Endodermal cell (in vitro differentiated cells): ENCODE data around the gene MCF2. TPM values are rescaled to one million over a fixed set of nuclear protein-coding genes. Genes with fewer than 3 reads are reported as not detected.

Source experiments
- DNase-seq: peaks from one replicate; pipeline ENCODE4 v3.0.0-alpha.2; 2017
- H3K27ac ChIP-seq: 2 replicates; pipeline ENCODE4 v1.5.1; 2013; ENCODE audit warnings: mild to moderate bottlenecking, low read depth, low read length, moderate library complexity
- H3K27me3 ChIP-seq: 2 replicates; pipeline ENCODE4 v1.6.1; 2013; ENCODE audit warnings: mild to moderate bottlenecking, low read length, moderate library complexity; ENCODE audit not compliant: insufficient read depth, control insufficient read depth, poor library complexity, severe bottlenecking
- H3K36me3 ChIP-seq: 2 replicates; pipeline ENCODE4 v1.7.0; 2013; ENCODE audit warnings: mild to moderate bottlenecking, low read length, moderate library complexity; ENCODE audit not compliant: control insufficient read depth, insufficient read depth
- H3K4me1 ChIP-seq: one replicate; pipeline ENCODE4 v1.7.0; 2013; ENCODE audit warnings: low read length; ENCODE audit not compliant: control insufficient read depth, insufficient read depth
- H3K4me3 ChIP-seq: 2 replicates; pipeline ENCODE4 v1.5.1; 2013; ENCODE audit warnings: mild to moderate bottlenecking, low read length, moderate library complexity
- H3K9ac ChIP-seq: 2 replicates; pipeline ENCODE4 v1.6.1; 2013; ENCODE audit warnings: mild to moderate bottlenecking, low read length, moderate library complexity; ENCODE audit not compliant: poor library complexity, severe bottlenecking; ENCODE audit errors: extremely low read depth
- H3K9me3 ChIP-seq: 2 replicates; pipeline ENCODE4 v1.6.1; 2013; ENCODE audit warnings: mild to moderate bottlenecking, low read length, moderate library complexity; ENCODE audit not compliant: control insufficient read depth
- H3K27ac Mint-ChIP-seq: 2 replicates; pipeline ENCODE4 v1.8.0; 2020; ENCODE audit warnings: mixed read lengths
- H3K27me3 Mint-ChIP-seq: 2 replicates; pipeline ENCODE4 v1.8.0; 2021; ENCODE audit warnings: mild to moderate bottlenecking, mixed read lengths; ENCODE audit not compliant: insufficient read depth
- H3K36me3 Mint-ChIP-seq: 2 replicates; pipeline ENCODE4 v1.8.0; 2020; ENCODE audit warnings: low read depth, mixed read lengths
- H3K4me1 Mint-ChIP-seq: 2 replicates; pipeline ENCODE4 v1.8.0; 2020; ENCODE audit warnings: mixed read lengths
- H3K4me3 Mint-ChIP-seq: 2 replicates; pipeline ENCODE4 v1.8.0; 2020; ENCODE audit warnings: mild to moderate bottlenecking, moderate library complexity, mixed read lengths
- H3K9me3 Mint-ChIP-seq: 2 replicates; pipeline ENCODE4 v1.8.0; 2020; ENCODE audit warnings: mild to moderate bottlenecking, mixed read lengths
- CTCF ChIP-seq: fragments of 200-600 bp; sonication (generic); conservative IDR thresholded peaks from 2 replicates; pipeline ENCODE4 v1.5.0; 2021; ENCODE audit warnings: antibody characterized with exemption, mild to moderate bottlenecking
- WGBS, 2 experiments: methylation state at CpG; one replicate each; pipeline versions ENCODE4 v1.1.5 to v1.1.7; 2013; ENCODE audit warnings: missing lambda C conversion rate in 2 of 2, mixed read lengths in 1 of 2; ENCODE audit not compliant: insufficient coverage in 1 of 2, insufficient read length in 1 of 2; 5-methylcytosine and 5-hydroxymethylcytosine counted together
- long read RNA-seq, 4 experiments: library from polyadenylated mRNA in 2 of 4; library from RNA in 1 of 4; library from capped mRNA in 1 of 4; stranded (forward) in 3 of 4; unstranded in 1 of 4; transcript quantifications; one replicate each; pipeline ENCODE4 v2.0.0, GENCODE V29; 2020 to 2021; ENCODE audit warnings: inconsistent platforms in 1 of 4
- polyA plus RNA-seq, 2 experiments: library from polyadenylated mRNA; stranded (reverse); fragments of 50-300 nt; gene quantifications; one replicate each; pipeline ENCODE4 v1.2.3, GENCODE V29; 2013
- total RNA-seq, 2 donors: library from RNA; stranded (reverse); fragmentation: NEBNext Ultra II Directional in 1 of 2; extraction: Animal tissue kit (Norgen Biotek cat#: 25700) in 1 of 2; gene quantifications; 2 replicates in 1 of 2; 3 replicates in 1 of 2; pipeline ENCODE4 v1.2.1, GENCODE V29; 2021

The MCF2 gene
- 1 to 10 TPM; 1.1 to 2.1 TPM for total RNA-seq
- polyA plus RNA-seq (2013, experiment 1 of 2) = 0.11 TPM
- polyA plus RNA-seq (2013, experiment 2 of 2) = 0.21 TPM
- long read RNA-seq, experiment 1 = 0 reads
- long read RNA-seq, experiment 2, partial matches to known transcripts = 0 of 1 reads
- long read RNA-seq, experiment 2, other reads (novel, unspliced or antisense) = 1 of 1 reads
- long read RNA-seq, experiment 3, partial matches to known transcripts = 1 of 3 reads
- long read RNA-seq, experiment 3, other reads (novel, unspliced or antisense) = 2 of 3 reads
- long read RNA-seq, experiment 4 = 0 reads

- 97 to 100% methylated on average over 2 to 4 of the region's 4 CpGs for WGBS, 2 experiments
- Histone ChIP-seq H3K9me3 (no peaks in the 10 kb centered on the region), H3K4me1 (no peaks in the 10 kb centered on the region), H3K27ac (no peak within 1 kb of the TSS), H3K4me3 (no peak within 1 kb of the TSS), H3K36me3 (no peaks in the 10 kb centered on the region), H3K27me3 (no peaks in the 10 kb centered on the region), H3K9ac (no peak within 1 kb of the TSS)
- H3K9me3 Mint-ChIP-seq = peaks cover 2% of the 10 kb centered on the region
- H3K4me3 Mint-ChIP-seq = no peak within 1 kb of the TSS
- no peak within 1 kb of the TSS for H3K27ac Mint-ChIP-seq
- H3K27me3 Mint-ChIP-seq = peaks cover 2% of the 10 kb centered on the region
- H3K4me1 Mint-ChIP-seq = no peaks in the 10 kb centered on the region
- H3K36me3 Mint-ChIP-seq = no peaks in the 10 kb centered on the region
- no peak for TF ChIP-seq CTCF
- DNase-seq = no peak
Measured at GRCh38 chrX:139708067-139708466, at the start of gene MCF2. TSS of gene MCF2 (minus strand) at chrX:139708167. CDS start at chrX:139651744, 56,423 bp downstream.

- H3K4me3 ChIP-seq = no peak overlapping the region
- Mint-ChIP-seq H3K27me3 (no peaks in the 10 kb centered on the region), H3K9me3 (peaks cover 25% of the 10 kb centered on the region), H3K27ac (no peak overlapping the region), H3K4me3 (no peak overlapping the region), H3K36me3 (peaks cover 50% of the 10 kb centered on the region), H3K4me1 (peaks cover 6% of the 10 kb centered on the region)
- no peak for DNase-seq
- H3K27ac ChIP-seq = no peak overlapping the region
- TF ChIP-seq CTCF = peak; percentile 59
- H3K27me3 ChIP-seq = no peaks in the 10 kb centered on the region
- 100% methylated on average over 1 of the region's 3 CpGs; no CpG with 5 or more reads in 1 of the 2 experiments for WGBS, 2 experiments
- H3K4me1 ChIP-seq = no peaks in the 10 kb centered on the region
- no peaks in the 10 kb centered on the region for H3K36me3 ChIP-seq
- H3K9me3 ChIP-seq = peaks cover 18% of the 10 kb centered on the region
- no peak overlapping the region for H3K9ac ChIP-seq
Measured at GRCh38 chrX:139751053-139751452, 43.1 kb upstream of the MCF2 start.

GRCh38 chrX:139750390-139750789, 42.4 kb upstream of the MCF2 start:
- H3K9me3 Mint-ChIP-seq = peaks cover 18% of the 10 kb centered on the region
- TF ChIP-seq CTCF = no peak
- H3K9me3 ChIP-seq = peaks cover 14% of the 10 kb centered on the region
- H3K4me1 ChIP-seq = no peaks in the 10 kb centered on the region
- no peak overlapping the region for H3K4me3 ChIP-seq
- H3K27ac ChIP-seq = no peak overlapping the region
- no peak overlapping the region for H3K4me3 Mint-ChIP-seq
- peaks cover 6% of the 10 kb centered on the region for H3K4me1 Mint-ChIP-seq
- no peaks in the 10 kb centered on the region for H3K27me3 Mint-ChIP-seq
- no peaks in the 10 kb centered on the region for H3K27me3 ChIP-seq
- DNase-seq = no peak
- no peak overlapping the region for H3K27ac Mint-ChIP-seq
- H3K36me3 ChIP-seq = no peaks in the 10 kb centered on the region
- no peak overlapping the region for H3K9ac ChIP-seq
- H3K36me3 Mint-ChIP-seq = peaks cover 49% of the 10 kb centered on the region
